ENCODE results near the gene SNAP47. TPM values are rescaled to one million over a fixed set of nuclear protein-coding genes. Genes with fewer than 3 reads are reported as not detected.
A peak's percentile ranks its signal among the peaks of the same experiment; 100 is the strongest.

The SNAP47 gene
- total and polyA plus RNA-seq, 2 experiments from 2014 or later, result 29.3 to 40.1 TPM

- peak; percentile 88 for DNase-seq
- H3K27ac ChIP-seq, result no peak overlapping the region
- H3K9me3 ChIP-seq (ENCODE audit: low read depth), result no peaks in the 10 kb centered on the region
- H4K20me1 ChIP-seq (ENCODE audit: insufficient read depth), result no peaks in the 10 kb centered on the region
- H3K9ac ChIP-seq, result peak overlapping the region; percentile 70
- no peaks in the 10 kb centered on the region for H3K27me3 ChIP-seq (replicated peaks; ENCODE audit: insufficient read depth)
- 0 out of 2 replicates have a peak, but pooled peaks cover 4% of the 10 kb centered on the region for H3F3A ChIP-seq (ENCODE audit: insufficient read depth)
- no peaks in the 10 kb centered on the region for H3K9me2 ChIP-seq (ENCODE audit: insufficient read depth)
- H3K4me1 ChIP-seq (ENCODE audit: insufficient read depth), result no peaks in the 10 kb centered on the region
- TF ChIP-seq EZH2phosphoT487 (IDR thresholded peaks at IDR 0.05; ENCODE audit: insufficient read depth, low read depth), result no peak
- TF ChIP-seq EZH2 (IDR thresholded peaks at IDR 0.05; ENCODE audit: insufficient read depth, poor library complexity, severe bottlenecking), result no peak
- H3K79me2 ChIP-seq (ENCODE audit: insufficient read depth), result no peaks in the 10 kb centered on the region
- no peaks in the 10 kb centered on the region for H3K36me3 ChIP-seq (ENCODE audit: low read depth)
- in situ Hi-C loops (cut with MboI), result no loop called here
- H3K4me2 ChIP-seq (ENCODE audit: unreplicated experiment), result peak overlapping the region; percentile 88
- 1 to 4% methylated on average over 45 to 60 of the region's 60 CpGs for WGBS, 2 experiments (ENCODE audit: low coverage in 1 of 2, low lambda C conversion rate in 2 of 2, missing lambda C conversion rate in 2 of 2)
- peak overlapping the region; percentile 74 for H2AFZ ChIP-seq
- peak overlapping the region; percentile 72 for H3K4me3 ChIP-seq
These were observed 52.5 kb downstream of the SNAP47 start for GRCh38 chr1:227787513-227788270.

- Histone ChIP-seq H3K4me2 (ENCODE audit: unreplicated experiment) (peak overlapping the region; percentile 66), H3K27ac (no peak overlapping the region), H3K79me2 (ENCODE audit: insufficient read depth) (no peaks in the 10 kb centered on the region), H3K4me3 (peak overlapping the region; percentile 74), H3K9ac (peak overlapping the region; percentile 60), H3K9me3 (ENCODE audit: low read depth) (no peaks in the 10 kb centered on the region), H4K20me1 (ENCODE audit: insufficient read depth) (no peaks in the 10 kb centered on the region), H3K27me3 (replicated peaks; ENCODE audit: insufficient read depth) (no peaks in the 10 kb centered on the region), H3K4me1 (ENCODE audit: insufficient read depth) (peaks cover 5% of the 10 kb centered on the region), H3K9me2 (ENCODE audit: insufficient read depth) (no peaks in the 10 kb centered on the region), H3F3A (ENCODE audit: insufficient read depth) (0 out of 2 replicates have a peak, but pooled peaks cover 4% of the 10 kb centered on the region), H3K36me3 (ENCODE audit: low read depth) (no peaks in the 10 kb centered on the region), H2AFZ (peak overlapping the region; percentile 71)
- peak; percentile 64 for DNase-seq
- in situ Hi-C loops (cut with MboI), result no loop called here
- TF ChIP-seq EZH2phosphoT487 (IDR thresholded peaks at IDR 0.05; ENCODE audit: insufficient read depth, low read depth) (no peak), EZH2 (IDR thresholded peaks at IDR 0.05; ENCODE audit: insufficient read depth, poor library complexity, severe bottlenecking) (no peak)
- 3% methylated on average over 19 to 56 of the region's 68 CpGs for WGBS, 2 experiments (ENCODE audit: low coverage in 1 of 2, low lambda C conversion rate in 2 of 2, missing lambda C conversion rate in 2 of 2)
These were observed 53.2 kb downstream of the SNAP47 start for GRCh38 chr1:227788271-227789083.

- Histone ChIP-seq H3K36me3 (ENCODE audit: low read depth) (no peaks in the 10 kb centered on the region), H3F3A (ENCODE audit: insufficient read depth) (0 out of 2 replicates have a peak, but pooled peaks cover 4% of the 10 kb centered on the region), H3K79me2 (ENCODE audit: insufficient read depth) (no peaks in the 10 kb centered on the region), H3K4me3 (peak overlapping the region; percentile 74), H3K9me3 (ENCODE audit: low read depth) (no peaks in the 10 kb centered on the region), H2AFZ (no peak overlapping the region; the same call in 1 of the 2 replicates), H3K9ac (peak overlapping the region; percentile 60), H4K20me1 (ENCODE audit: insufficient read depth) (no peaks in the 10 kb centered on the region), H3K4me2 (ENCODE audit: unreplicated experiment) (peak overlapping the region; percentile 66), H3K9me2 (ENCODE audit: insufficient read depth) (no peaks in the 10 kb centered on the region), H3K27me3 (replicated peaks; ENCODE audit: insufficient read depth) (no peaks in the 10 kb centered on the region), H3K27ac (no peak overlapping the region), H3K4me1 (ENCODE audit: insufficient read depth) (peaks cover 11% of the 10 kb centered on the region)
- DNase-seq, result peak; percentile 59
- in situ Hi-C loops (cut with MboI), result no loop called here
- TF ChIP-seq EZH2 (IDR thresholded peaks at IDR 0.05; ENCODE audit: insufficient read depth, poor library complexity, severe bottlenecking) (no peak), EZH2phosphoT487 (IDR thresholded peaks at IDR 0.05; ENCODE audit: insufficient read depth, low read depth) (no peak)
- 73 to 74% methylated on average over 23 of the region's 23 CpGs for WGBS, 2 experiments (ENCODE audit: low coverage in 1 of 2, low lambda C conversion rate in 2 of 2, missing lambda C conversion rate in 2 of 2)
These were observed 54.1 kb downstream of the SNAP47 start for GRCh38 chr1:227789084-227790033.

GRCh38 chr1:227790034-227790400, 54.8 kb downstream of the SNAP47 start:
- Histone ChIP-seq H3K27me3 (replicated peaks; ENCODE audit: insufficient read depth) (no peaks in the 10 kb centered on the region), H3K36me3 (ENCODE audit: low read depth) (no peaks in the 10 kb centered on the region), H3K9me3 (ENCODE audit: low read depth) (no peaks in the 10 kb centered on the region), H3K4me3 (no peak overlapping the region), H3K79me2 (ENCODE audit: insufficient read depth) (no peaks in the 10 kb centered on the region), H3F3A (ENCODE audit: insufficient read depth) (0 out of 2 replicates have a peak, but pooled peaks cover 4% of the 10 kb centered on the region), H3K4me1 (ENCODE audit: insufficient read depth) (peaks cover 17% of the 10 kb centered on the region), H2AFZ (no peak overlapping the region), H3K4me2 (ENCODE audit: unreplicated experiment) (no peak overlapping the region), H4K20me1 (ENCODE audit: insufficient read depth) (no peaks in the 10 kb centered on the region), H3K9me2 (ENCODE audit: insufficient read depth) (no peaks in the 10 kb centered on the region), H3K9ac (no peak overlapping the region), H3K27ac (no peak overlapping the region)
- in situ Hi-C loops (cut with MboI), result no loop called here
- TF ChIP-seq EZH2phosphoT487 (IDR thresholded peaks at IDR 0.05; ENCODE audit: insufficient read depth, low read depth) (no peak), EZH2 (IDR thresholded peaks at IDR 0.05; ENCODE audit: insufficient read depth, poor library complexity, severe bottlenecking) (no peak)
- WGBS, 2 experiments (ENCODE audit: low coverage in 1 of 2, low lambda C conversion rate in 2 of 2, missing lambda C conversion rate in 2 of 2), result 92 to 97% methylated on average over 2 of the region's 2 CpGs
- DNase-seq, result no peak

All from GM23248 (cell line).